A673 (cell line): ENCODE measurements around the gene JAKMIP1.

Source experiments
- EZH2 ChIP-seq: fragments of 200-600 bp; sonication (generic); IDR thresholded peaks from 2 replicates; pipeline ENCODE4 v1.6.1; 2017; ENCODE audit warnings: borderline replicate concordance, low read depth, mild to moderate bottlenecking, mixed read lengths, antibody characterized with exemption, low read length; ENCODE audit not compliant: poor library complexity, severe bottlenecking
- TF ChIP-seq, protein P1 (sequence below): fragments of 300-800, 200-600 bp; sonication (generic); conservative IDR thresholded peaks from 2 replicates; pipeline ENCODE4 v1.5.1; 2017; ENCODE audit warnings: low read depth, mild to moderate bottlenecking, antibody characterized with exemption, low read length, moderate library complexity, mixed read lengths

DNA sequence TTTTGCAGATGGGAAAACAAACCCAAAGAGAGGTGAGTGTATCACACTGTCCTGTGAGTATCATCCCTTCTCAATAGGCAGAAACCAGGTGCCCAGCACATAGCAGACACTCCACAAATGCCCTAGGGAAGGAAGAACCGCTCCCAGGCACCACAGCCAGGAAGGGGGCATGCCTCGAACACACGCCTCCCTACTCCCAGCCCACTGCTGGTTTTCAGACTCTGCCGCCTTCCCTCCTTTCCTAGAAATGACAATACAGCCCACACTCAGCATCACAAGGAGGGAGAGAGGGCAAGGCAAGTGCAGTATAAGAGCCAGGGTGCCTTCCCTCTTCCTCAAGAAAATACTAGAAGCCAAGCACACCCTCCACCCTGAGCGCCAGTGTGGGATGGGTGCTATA is 16.2 kb downstream of the JAKMIP1 start:
- TF ChIP-seq, protein P1, sequence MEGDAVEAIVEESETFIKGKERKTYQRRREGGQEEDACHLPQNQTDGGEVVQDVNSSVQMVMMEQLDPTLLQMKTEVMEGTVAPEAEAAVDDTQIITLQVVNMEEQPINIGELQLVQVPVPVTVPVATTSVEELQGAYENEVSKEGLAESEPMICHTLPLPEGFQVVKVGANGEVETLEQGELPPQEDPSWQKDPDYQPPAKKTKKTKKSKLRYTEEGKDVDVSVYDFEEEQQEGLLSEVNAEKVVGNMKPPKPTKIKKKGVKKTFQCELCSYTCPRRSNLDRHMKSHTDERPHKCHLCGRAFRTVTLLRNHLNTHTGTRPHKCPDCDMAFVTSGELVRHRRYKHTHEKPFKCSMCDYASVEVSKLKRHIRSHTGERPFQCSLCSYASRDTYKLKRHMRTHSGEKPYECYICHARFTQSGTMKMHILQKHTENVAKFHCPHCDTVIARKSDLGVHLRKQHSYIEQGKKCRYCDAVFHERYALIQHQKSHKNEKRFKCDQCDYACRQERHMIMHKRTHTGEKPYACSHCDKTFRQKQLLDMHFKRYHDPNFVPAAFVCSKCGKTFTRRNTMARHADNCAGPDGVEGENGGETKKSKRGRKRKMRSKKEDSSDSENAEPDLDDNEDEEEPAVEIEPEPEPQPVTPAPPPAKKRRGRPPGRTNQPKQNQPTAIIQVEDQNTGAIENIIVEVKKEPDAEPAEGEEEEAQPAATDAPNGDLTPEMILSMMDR: no peak
- no peak for TF ChIP-seq EZH2
